Mesendoderm (in vitro differentiated cells): Measurements from ENCODE around the gene AGER.

Experiments used
- DNase-seq: peaks from one replicate; pipeline ENCODE4 v3.0.0; 2013
- H2AK5ac ChIP-seq: 2 replicates; pipeline ENCODE4 v1.6.1; 2013; ENCODE audit warnings: low read length, inconsistent platforms
- H2BK120ac ChIP-seq: 2 replicates; pipeline ENCODE4 v1.6.1; 2013; ENCODE audit warnings: low read depth, mild to moderate bottlenecking, low read length, moderate library complexity, mixed read lengths
- H2BK15ac ChIP-seq: replicated peaks from 2 replicates; pipeline ENCODE4 v1.6.1; 2013; ENCODE audit warnings: low read depth, mild to moderate bottlenecking, moderate library complexity
- H2BK5ac ChIP-seq: 2 replicates; pipeline ENCODE4 v1.6.1; 2013; ENCODE audit warnings: low read length, inconsistent platforms
- H3K18ac ChIP-seq: 2 replicates; pipeline ENCODE4 v1.6.1; 2013; ENCODE audit warnings: mild to moderate bottlenecking, low read length, mixed read lengths
- H3K23ac ChIP-seq: one replicate; pipeline ENCODE4 v1.6.1; 2013; ENCODE audit warnings: low read length
- H3K27ac ChIP-seq: 2 replicates; pipeline ENCODE4 v1.5.1; 2013; ENCODE audit warnings: low read depth, mild to moderate bottlenecking, inconsistent platforms, low read length, moderate library complexity
- H3K27me3 ChIP-seq: 2 replicates; pipeline ENCODE4 v1.6.1; 2013; ENCODE audit warnings: low read length, control low read depth, mild to moderate bottlenecking, inconsistent platforms; ENCODE audit not compliant: insufficient read depth, poor library complexity
- H3K36me3 ChIP-seq: 2 replicates; pipeline ENCODE4 v1.6.1; 2013; ENCODE audit warnings: low read length, inconsistent platforms; ENCODE audit not compliant: control insufficient read depth, insufficient read depth
- H3K4ac ChIP-seq: one replicate; pipeline ENCODE4 v1.6.1; 2013; ENCODE audit warnings: low read depth, mild to moderate bottlenecking, low read length, moderate library complexity
- H3K4me1 ChIP-seq: 2 replicates; pipeline ENCODE4 v1.6.1; 2013; ENCODE audit warnings: low read depth, low read length, inconsistent platforms; ENCODE audit not compliant: control insufficient read depth
- H3K4me2 ChIP-seq: 2 replicates; pipeline ENCODE4 v1.6.1; 2013; ENCODE audit warnings: low read length
- H3K4me3 ChIP-seq: 2 replicates; pipeline ENCODE4 v1.5.1; 2013; ENCODE audit warnings: mild to moderate bottlenecking, low read length
- H3K56ac ChIP-seq: one replicate; pipeline ENCODE4 v1.6.1; 2013; ENCODE audit warnings: low read length
- H3K79me1 ChIP-seq: 2 replicates; pipeline ENCODE4 v1.6.1; 2013; ENCODE audit warnings: low read length, inconsistent platforms
- H3K79me2 ChIP-seq: 2 replicates; pipeline ENCODE4 v1.6.1; 2013; ENCODE audit warnings: mild to moderate bottlenecking, low read length; ENCODE audit not compliant: control insufficient read depth, insufficient read depth
- H3K9ac ChIP-seq: 2 replicates; pipeline ENCODE4 v1.6.1; 2013; ENCODE audit warnings: low read length, inconsistent platforms
- H4K5ac ChIP-seq: one replicate; pipeline ENCODE4 v1.6.1; 2013; ENCODE audit warnings: low read length
- H4K8ac ChIP-seq: one replicate; pipeline ENCODE4 v1.6.1; 2013; ENCODE audit warnings: low read depth, mild to moderate bottlenecking, control low read depth, low read length, moderate library complexity
- WGBS: extraction: QIAGEN DNeasy Blood & Tissue Kit; methylation state at CpG from one replicate; pipeline ENCODE4 v1.1.7; 2013; ENCODE audit warnings: low lambda C conversion rate, missing lambda C conversion rate; ENCODE audit not compliant: insufficient coverage; ENCODE audit errors: extremely low coverage; 5-methylcytosine and 5-hydroxymethylcytosine counted together

Gene AGER

DNA sequence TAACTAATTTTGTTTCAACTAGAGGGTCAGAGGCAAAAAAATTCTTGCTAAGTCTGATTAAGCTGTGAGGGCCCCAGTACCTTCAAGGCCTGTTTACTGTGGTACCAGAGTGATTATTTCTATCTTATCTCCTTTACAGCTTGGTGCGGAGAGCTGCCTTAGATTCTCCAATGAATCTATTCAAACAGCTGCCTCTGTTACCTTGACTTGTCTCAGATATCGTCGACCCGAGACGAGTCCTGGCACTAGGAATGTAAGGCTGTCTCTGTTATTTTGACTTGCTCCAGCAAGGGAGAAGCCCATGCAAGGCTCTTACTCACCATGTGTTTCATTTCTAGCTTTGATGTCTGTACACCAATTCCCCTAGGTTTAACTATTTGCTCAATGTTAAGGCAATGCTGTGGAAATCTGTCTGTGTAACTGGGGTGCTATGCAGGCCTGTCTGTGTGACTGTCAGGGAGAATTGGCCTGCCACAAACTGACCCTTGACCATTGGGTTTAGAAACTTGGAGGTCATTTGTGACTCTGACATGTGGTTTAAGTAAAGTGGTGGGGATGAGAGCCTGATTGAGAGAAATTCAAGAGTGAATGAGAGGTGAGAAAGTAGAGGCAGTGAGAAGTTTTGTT lies 43.5 kb downstream of the AGER start:
- no peak overlapping the region for H3K27ac ChIP-seq

DNA sequence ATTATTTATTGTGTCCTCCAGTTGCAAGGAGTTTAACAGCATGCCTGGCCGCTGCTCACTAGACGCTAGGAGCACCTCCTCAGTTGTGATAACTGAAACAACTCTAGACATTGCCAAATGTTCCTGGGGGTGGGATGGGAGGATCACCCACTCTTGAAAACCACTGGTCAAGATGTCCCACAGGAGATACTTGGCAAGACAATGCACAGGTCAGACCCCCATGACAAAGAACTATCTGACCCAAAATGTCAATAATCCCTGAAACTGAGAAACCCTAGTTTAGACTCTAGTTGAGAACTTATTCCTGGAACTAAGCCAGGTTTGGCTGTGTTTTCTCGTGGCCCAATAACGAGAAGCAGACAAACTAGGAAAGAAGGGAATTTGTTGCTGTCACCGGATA lies 44.5 kb downstream of the AGER start:
- H3K23ac ChIP-seq = no peak overlapping the region
- H3K4ac ChIP-seq = no peak overlapping the region
- no peak overlapping the region for H2BK120ac ChIP-seq
- no peaks in the 10 kb centered on the region for H3K36me3 ChIP-seq
- WGBS = no CpG with 5 or more reads among the region's 5 CpGs
- no peak overlapping the region for H3K9ac ChIP-seq
- H3K4me1 ChIP-seq = no peaks in the 10 kb centered on the region
- DNase-seq = no peak
- no peak overlapping the region for H4K8ac ChIP-seq
- no peak overlapping the region for H3K4me3 ChIP-seq
- H3K27me3 ChIP-seq = no peaks in the 10 kb centered on the region
- H3K56ac ChIP-seq = no peak overlapping the region
- H2AK5ac ChIP-seq = no peak overlapping the region
- no peak overlapping the region for H2BK15ac ChIP-seq
- H3K79me1 ChIP-seq = no peaks in the 10 kb centered on the region
- no peak overlapping the region for H3K4me2 ChIP-seq
- H3K18ac ChIP-seq = no peak overlapping the region
- H2BK5ac ChIP-seq = no peak overlapping the region
- H4K5ac ChIP-seq = no peak overlapping the region
- H3K79me2 ChIP-seq = no peaks in the 10 kb centered on the region
- H3K27ac ChIP-seq = no peak overlapping the region

More for the DNA sequence above, 43.5 kb downstream of the AGER start:
- Histone ChIP-seq H2BK15ac (no peak overlapping the region), H3K4me3 (no peak overlapping the region), H3K36me3 (no peaks in the 10 kb centered on the region), H3K9ac (no peak overlapping the region), H2AK5ac (no peak overlapping the region), H3K18ac (no peak overlapping the region), H3K4ac (no peak overlapping the region), H3K4me1 (no peaks in the 10 kb centered on the region), H2BK5ac (no peak overlapping the region), H2BK120ac (no peak overlapping the region), H4K8ac (no peak overlapping the region), H4K5ac (no peak overlapping the region), H3K79me1 (no peaks in the 10 kb centered on the region), H3K27me3 (no peaks in the 10 kb centered on the region), H3K79me2 (no peaks in the 10 kb centered on the region), H3K56ac (no peak overlapping the region), H3K23ac (no peak overlapping the region), H3K4me2 (no peak overlapping the region)
- no CpG with 5 or more reads among the region's 5 CpGs for WGBS
- DNase-seq = no peak

DNA sequence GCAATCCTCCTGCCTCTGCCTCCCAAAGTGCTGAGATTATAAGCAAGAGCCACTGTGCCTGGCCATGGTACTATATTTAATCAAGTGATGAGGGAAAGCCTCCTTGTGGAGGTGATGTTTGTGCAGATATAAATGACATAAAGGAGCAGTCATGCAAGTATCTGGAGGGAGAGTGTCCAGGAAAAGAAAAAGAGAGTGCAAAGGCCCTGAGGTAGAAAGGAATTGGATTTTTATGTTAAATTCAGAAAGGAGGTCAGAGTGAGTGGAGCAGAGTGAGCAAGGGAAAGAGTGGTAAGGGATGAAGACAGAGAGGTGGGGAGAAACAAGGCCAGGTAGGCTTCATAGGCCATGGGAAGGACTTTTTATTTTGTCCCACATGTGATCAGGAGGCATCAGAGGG lies 46.6 kb downstream of the AGER start:
- H4K5ac ChIP-seq = no peak overlapping the region
- no peak overlapping the region for H3K27ac ChIP-seq
- no peak overlapping the region for H3K4ac ChIP-seq
- no peaks in the 10 kb centered on the region for H3K79me1 ChIP-seq
- no peak overlapping the region for H3K23ac ChIP-seq
- no peaks in the 10 kb centered on the region for H3K27me3 ChIP-seq
- DNase-seq = no peak
- H3K4me2 ChIP-seq = no peak overlapping the region
- H3K36me3 ChIP-seq = no peaks in the 10 kb centered on the region
- no peaks in the 10 kb centered on the region for H3K79me2 ChIP-seq
- H3K18ac ChIP-seq = no peak overlapping the region
- no peak overlapping the region for H2BK120ac ChIP-seq
- no peak overlapping the region for H3K4me3 ChIP-seq
- H2BK5ac ChIP-seq = no peak overlapping the region
- H2AK5ac ChIP-seq = no peak overlapping the region
- H4K8ac ChIP-seq = no peak overlapping the region
- no peak overlapping the region for H3K9ac ChIP-seq
- no peak overlapping the region for H3K56ac ChIP-seq
- H2BK15ac ChIP-seq = no peak overlapping the region
- H3K4me1 ChIP-seq = no peaks in the 10 kb centered on the region

DNA sequence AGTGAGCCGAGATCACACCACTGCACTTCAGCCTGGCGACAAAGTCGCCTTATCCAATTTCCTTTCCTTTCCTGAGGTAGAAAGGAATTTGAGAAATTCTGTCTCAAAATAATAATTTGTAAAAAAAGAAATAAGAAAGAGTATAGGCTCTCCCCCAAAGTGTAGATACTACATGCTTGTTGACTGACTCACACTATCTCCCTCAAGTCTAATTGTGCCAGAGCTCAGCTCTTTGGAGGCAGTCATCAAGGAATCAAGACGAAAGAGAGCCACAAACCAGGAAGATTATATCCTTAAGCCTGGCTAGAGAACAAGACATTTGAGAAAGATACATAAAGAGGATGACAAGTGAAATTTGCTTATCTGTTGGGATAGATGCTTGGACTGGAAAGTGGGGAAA lies 50.3 kb downstream of the AGER start:
- Histone ChIP-seq H3K36me3 (no peaks in the 10 kb centered on the region), H2BK15ac (no peak overlapping the region), H2BK5ac (no peak overlapping the region), H3K27me3 (no peaks in the 10 kb centered on the region), H3K79me1 (peaks cover 7% of the 10 kb centered on the region), H3K9ac (no peak overlapping the region), H2BK120ac (no peak overlapping the region), H3K56ac (no peak overlapping the region), H3K4ac (no peak overlapping the region), H3K79me2 (peaks cover 4% of the 10 kb centered on the region), H3K27ac (no peak overlapping the region), H3K4me2 (no peak overlapping the region), H3K18ac (no peak overlapping the region), H2AK5ac (no peak overlapping the region), H4K5ac (no peak overlapping the region), H3K4me3 (no peak overlapping the region), H3K4me1 (peaks cover 5% of the 10 kb centered on the region), H4K8ac (no peak overlapping the region), H3K23ac (no peak overlapping the region)
- no CpG with 5 or more reads among the region's 4 CpGs for WGBS
- DNase-seq = no peak

DNA sequence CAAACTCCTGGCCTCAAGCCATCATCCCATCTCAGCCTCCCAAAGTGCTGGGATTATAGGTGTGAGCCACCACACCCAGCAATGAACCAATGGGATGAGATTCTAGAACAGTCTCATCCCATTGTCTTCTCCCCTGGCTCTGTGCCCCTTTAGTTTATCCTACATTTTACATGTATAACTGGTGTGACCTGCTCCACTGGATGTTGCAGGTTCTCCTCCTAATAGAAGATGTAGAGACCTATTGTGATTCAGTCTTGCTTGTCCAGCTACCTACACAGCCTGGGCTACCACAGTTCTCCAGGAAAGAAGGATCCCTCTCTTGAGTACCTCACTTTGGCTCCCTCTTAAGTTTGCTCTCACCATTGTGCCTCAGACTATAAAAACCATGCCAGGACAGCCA lies 51.9 kb downstream of the AGER start:
- no peak overlapping the region for H2BK5ac ChIP-seq
- H3K27ac ChIP-seq = no peak overlapping the region
- H2BK15ac ChIP-seq = no peak overlapping the region
- H3K23ac ChIP-seq = no peak overlapping the region
- H3K4me2 ChIP-seq = no peak overlapping the region
- no peak overlapping the region for H4K8ac ChIP-seq
- H2BK120ac ChIP-seq = no peak overlapping the region
- no peak overlapping the region for H2AK5ac ChIP-seq
- H3K18ac ChIP-seq = no peak overlapping the region
- H3K27me3 ChIP-seq = no peaks in the 10 kb centered on the region
- DNase-seq = no peak
- H3K9ac ChIP-seq = no peak overlapping the region
- peaks cover 5% of the 10 kb centered on the region for H3K4me1 ChIP-seq
- H3K79me1 ChIP-seq = peaks cover 12% of the 10 kb centered on the region
- no peak overlapping the region for H3K4ac ChIP-seq
- H4K5ac ChIP-seq = no peak overlapping the region
- no peak overlapping the region for H3K4me3 ChIP-seq
- H3K36me3 ChIP-seq = no peaks in the 10 kb centered on the region
- H3K79me2 ChIP-seq = peaks cover 4% of the 10 kb centered on the region
- H3K56ac ChIP-seq = no peak overlapping the region

DNA sequence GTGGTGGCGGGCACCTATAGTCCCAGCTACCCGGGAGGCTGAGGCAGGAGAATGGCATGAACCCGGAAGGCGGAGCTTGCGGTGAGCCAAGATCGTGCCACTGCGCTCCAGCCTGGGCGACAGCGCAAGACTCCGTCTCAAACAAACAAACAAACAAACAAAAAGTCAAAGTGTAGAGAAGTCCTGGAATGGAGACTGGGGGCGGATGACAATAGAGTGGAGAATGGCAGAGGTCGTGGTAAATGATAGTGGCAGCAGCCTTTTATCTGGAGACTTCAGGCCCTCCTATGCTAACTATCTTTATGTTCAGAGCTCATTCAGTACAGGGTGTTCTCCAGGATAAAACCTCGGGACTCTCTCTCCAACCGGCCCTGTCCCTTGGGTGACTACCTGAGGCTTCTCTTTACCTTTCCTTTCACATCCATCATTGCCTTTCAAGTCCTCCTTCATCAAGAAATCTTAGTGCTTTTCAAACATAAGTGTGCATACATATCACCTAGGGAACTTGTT lies 52.6 kb downstream of the AGER start:
- no peak overlapping the region for H2BK120ac ChIP-seq
- no peak overlapping the region for H3K4me2 ChIP-seq
- no peak overlapping the region for H3K18ac ChIP-seq
- WGBS = no CpG with 5 or more reads among the region's 14 CpGs
- H4K8ac ChIP-seq = no peak overlapping the region
- no peak overlapping the region for H2AK5ac ChIP-seq
- no peak overlapping the region for H4K5ac ChIP-seq
- H3K4me3 ChIP-seq = no peak overlapping the region
- H3K23ac ChIP-seq = no peak overlapping the region
- DNase-seq = no peak
- no peak overlapping the region for H3K27ac ChIP-seq
- H2BK5ac ChIP-seq = no peak overlapping the region
- H3K79me2 ChIP-seq = peaks cover 4% of the 10 kb centered on the region
- H3K9ac ChIP-seq = no peak overlapping the region
- H2BK15ac ChIP-seq = no peak overlapping the region
- peaks cover 5% of the 10 kb centered on the region for H3K4me1 ChIP-seq
- H3K27me3 ChIP-seq = no peaks in the 10 kb centered on the region
- H3K79me1 ChIP-seq = peaks cover 12% of the 10 kb centered on the region
- no peak overlapping the region for H3K4ac ChIP-seq
- H3K36me3 ChIP-seq = no peaks in the 10 kb centered on the region
- no peak overlapping the region for H3K56ac ChIP-seq
